NCI-H2227 treated with DMSO at 0.1 percent for 48 hours (cell line): ENCODE measurements around the gene C16orf95.
"Not testable (repeated sequence)": the region's sequence is repeated elsewhere in the genome, so short reads cannot be mapped to it uniquely, and the experiment has no call there.

ENCODE experiments used
- DNase-seq: peaks from one replicate; lab custom pipeline; 2025; lab: John Stamatoyannopoulos, UW

Gene C16orf95

GRCh38 chr16:87346517-87347060, 29.4 kb upstream of the C16orf95 start:
- no peak for DNase-seq

- no peak for DNase-seq
Observed at GRCh38 chr16:87345726-87346424, 28.7 kb upstream of the C16orf95 start.

DNA sequence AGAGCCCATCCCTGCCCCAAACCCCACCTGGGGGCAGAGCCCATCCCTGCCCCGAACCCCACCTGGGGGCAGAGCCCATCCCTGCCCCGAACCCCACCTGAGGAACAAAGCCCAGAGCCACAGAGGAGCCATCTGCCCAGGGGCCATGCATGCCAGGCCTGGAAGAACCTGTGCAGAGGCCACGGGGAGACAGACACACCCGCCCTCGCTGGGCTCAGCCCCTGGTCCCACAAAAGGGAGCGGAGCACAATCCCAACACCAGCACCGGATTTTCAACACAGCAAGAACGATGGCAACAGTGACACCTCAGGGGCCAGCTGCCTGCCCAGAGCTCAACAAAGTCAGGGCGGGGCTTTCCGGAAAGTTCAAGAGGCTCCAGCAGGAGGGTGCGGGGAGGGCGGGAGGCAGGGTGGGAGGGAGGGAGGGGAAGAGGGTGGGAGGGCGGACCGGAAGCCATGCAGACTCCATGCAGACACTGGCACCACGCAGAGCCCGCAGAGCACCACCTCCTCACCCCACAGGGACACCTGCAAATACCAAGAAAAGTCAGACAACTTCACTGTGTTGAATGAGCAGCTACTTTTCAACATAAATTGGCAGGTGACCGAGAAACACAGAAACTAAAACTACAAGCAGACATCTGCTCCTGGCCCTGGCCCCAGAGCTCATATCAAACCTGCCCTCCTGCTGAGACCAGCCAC, 27.9 kb upstream of the C16orf95 start:
- no peak for DNase-seq

DNA sequence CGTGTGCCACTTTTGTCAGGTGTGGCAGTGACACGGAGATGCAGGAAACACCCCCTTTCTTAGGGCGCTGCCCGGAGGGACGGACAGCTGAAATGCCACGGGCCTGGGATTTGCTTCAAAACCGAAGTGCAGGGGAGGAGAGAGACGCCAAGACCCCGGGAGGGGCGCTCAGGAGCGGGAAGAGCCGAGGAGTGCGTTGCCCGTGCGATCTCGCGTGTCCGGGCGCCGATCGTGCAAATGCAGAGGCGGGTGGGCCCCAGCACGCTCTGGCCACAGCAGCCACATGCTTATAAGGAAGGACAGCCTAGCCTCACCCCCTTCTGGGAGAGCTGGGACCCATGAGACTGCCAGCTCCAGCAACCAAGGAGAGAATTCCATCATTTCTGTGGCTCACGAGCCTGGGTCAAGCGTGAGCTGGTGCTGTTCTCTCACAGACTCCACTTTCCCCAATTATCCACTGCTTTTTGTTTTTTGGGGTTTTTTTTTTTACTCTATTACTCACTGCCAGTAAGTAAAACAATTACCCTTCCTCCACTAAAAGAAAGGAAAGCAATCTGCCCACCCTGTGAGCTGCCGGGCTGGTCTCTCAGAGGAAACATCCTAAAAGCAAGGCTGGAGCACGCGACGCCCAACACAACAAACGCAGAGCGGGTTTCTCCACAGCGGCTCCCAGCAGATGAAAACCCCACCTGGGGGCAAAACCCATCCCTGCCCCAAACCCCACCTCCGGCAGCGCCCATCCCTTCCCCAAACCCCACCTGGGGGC, 27.2 kb upstream of the C16orf95 start:
- DNase-seq, result no peak

DNA sequence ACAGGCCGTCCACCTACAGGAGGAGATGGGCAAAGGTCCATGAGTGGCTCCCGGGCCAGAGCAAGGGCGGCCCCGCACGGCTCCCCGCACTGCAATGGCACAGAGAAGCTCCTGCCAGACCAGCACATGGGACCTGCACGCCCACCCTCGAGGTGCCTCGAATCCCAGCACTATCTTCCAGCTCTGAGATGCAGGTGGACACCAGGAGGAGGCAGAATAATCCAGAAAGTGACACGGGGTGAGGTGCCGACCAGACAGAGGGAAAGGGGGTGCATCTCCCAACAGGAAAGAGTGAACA, 26.5 kb upstream of the C16orf95 start:
- DNase-seq, result no peak

DNA sequence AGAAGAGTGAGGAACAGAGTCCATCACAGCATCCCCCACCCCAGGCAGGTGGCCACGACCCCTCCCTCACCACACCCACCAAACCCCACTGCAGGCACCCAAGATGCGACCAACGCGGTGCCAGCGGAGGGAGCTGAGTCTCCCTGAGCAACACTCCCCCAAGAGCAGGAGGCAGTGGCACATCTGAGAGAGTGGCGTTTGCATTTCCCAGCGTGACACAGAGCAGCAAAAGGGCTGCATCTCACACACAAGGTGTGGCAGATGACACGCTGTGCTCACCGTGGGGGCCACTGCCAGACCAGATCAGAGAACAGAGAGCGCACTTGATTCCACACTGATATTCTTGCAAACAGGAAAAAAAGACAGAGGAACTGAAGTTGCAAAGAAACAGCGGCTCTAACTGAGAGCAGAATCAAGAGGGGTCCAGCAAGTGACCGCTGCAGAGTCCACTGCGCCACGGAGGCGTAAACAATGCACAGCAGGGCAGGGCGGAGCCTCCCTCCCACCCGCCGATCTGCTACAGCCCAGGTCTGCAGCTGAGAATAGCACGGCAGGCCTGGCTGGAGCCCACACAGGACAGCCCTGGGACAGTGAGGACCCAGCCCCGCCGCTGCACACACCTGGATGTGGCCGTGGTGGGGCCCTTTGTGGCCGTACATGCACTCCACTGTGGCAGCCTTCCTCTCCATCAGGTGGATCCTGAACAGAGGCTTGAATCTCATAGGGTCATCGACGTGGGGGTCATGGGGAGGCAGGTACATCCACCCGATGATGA, 26.0 kb upstream of the C16orf95 start:
- no peak for DNase-seq

DNA sequence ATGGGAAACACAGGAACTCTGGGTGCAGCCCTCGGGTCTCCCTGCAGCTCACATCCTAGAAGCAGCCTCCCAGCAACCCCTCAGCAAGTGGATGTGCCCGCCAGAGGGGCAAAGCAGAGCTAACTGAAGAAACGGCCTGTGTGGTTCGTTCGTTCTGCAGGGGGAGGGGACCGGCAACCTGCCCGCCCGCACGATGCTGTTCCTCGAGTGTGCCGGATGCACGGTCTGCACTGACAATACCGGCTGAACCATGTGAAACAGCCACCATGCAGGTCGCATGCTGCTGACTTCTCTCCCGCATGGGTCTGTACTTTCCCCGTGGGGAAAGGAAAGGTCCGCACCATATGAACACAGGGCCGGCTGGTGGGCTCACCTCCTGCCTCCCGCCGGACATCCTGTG, 25.3 kb upstream of the C16orf95 start:
- no peak for DNase-seq

DNA sequence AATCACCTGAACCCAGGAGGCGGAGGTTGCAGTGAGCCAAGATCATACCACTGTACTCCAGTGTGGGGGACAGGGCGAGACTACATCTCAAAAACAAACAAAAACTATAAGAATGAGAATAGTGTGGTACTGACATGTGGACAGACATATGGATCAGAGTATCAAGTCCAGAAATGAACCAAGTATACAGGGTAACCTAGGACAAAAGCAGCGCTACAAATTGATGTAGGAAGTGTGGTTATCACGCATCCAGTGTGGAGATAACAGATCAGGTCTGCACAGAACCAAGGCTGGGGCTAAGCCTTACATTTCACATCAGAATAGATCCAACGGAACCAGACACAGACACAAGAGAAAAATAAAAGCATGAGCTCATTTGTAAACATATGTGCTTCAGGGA, 23.0 kb upstream of the C16orf95 start:
- DNase-seq, result no peak

GRCh38 chr16:87339724-87340105, 22.5 kb upstream of the C16orf95 start:
- DNase-seq, result not testable (repeated sequence)

DNA sequence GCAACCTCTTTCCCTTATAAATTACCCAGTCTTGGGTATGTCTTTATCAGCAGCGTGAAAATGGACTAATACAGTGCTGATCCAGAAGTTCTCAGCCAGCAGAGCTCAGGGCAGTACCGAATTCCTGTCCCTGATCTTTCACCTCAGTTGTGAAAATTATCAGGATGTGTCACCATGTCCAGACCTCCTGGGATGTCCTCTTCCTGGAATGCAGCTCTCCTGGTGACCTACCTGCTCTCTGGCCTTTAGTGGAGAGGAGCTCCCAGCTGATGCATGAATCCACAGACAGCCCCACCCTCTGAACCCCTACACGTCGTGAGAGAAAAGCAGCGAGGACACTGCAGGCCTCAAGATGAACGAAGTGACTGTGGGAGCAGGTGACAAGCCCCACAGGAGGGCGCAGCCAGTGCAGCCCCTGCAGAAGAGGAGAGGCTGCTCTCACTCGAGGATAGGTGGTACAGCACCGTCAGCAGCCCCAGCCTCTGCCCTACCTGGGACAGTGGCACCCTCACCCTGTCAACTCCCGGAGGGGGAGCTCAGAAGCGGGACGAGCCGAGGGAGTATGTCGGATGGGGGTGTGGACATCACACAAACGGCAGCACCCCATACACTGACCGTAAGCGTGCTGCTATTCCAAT, 22.0 kb upstream of the C16orf95 start:
- DNase-seq, result no peak

DNA sequence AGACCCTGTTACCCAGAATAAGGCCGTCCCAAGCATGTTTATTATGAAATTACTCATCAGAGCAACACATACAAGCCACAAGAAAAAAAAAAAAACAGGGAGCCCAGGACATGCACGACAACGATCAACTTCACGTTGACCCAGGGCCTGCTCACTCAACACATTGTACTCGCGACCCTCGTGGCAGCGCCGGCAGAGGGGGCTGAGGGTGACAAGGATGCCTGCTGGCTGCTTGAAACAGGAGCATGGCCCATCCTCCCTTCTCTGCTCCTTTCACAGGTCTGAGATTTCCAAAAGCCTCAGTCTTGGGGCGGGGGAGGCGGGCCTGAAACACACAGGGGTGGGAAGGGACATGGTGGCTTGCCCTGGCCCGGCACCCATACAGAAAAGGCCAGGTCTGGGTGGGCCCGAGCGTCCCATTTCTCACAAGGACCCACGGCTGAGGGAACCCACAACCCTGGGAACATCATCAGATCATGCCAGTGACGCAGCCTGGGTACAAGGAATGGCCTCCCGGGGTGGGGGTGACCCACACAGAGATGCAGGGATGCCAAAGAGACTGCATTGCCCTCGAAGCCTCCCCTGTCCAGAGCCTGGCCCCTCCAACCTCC, 21.1 kb upstream of the C16orf95 start:
- DNase-seq, result no peak

- DNase-seq, result no peak
Observed at GRCh38 chr16:87337262-87337771, 20.1 kb upstream of the C16orf95 start.

- no peak for DNase-seq
Observed at GRCh38 chr16:87336434-87337240, 19.4 kb upstream of the C16orf95 start.

DNA sequence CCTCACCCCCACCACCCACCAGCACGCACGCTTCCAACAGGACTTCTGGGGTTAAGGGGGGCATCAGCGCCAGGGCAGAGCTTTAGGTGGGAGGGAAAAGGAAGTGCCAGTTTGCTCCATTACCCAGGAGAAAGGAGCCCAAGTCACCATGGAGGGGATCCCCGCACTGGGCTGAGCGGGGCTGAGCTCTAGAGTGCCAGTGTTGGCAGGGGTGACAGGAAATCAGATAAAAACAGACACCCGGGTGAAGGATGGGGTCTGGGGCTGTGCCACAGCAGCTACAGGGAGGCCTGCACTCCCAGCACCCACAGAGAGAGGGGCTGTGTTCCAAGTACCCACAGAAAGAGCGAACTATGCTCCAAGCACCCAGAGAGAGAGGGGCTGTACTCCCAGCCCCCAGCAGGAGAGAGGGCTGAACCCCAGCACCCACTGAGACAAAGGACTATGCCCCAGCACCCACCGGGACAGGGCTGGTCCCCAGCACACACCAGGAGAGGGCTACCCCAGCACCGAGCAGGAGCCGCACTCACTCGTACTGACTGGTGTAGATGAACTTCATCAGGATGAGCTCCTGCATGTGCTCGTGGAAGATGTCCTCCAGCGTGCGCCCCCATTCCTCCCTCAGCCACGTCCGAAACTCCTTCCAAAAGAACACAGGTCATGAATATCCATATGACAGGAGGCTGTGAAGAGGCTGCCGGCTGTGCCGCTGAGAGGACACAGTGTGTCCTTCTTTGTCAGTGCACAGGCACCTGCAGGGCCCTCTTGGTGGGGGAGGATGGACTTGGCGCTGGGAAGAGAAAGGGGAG, 18.6 kb upstream of the C16orf95 start:
- DNase-seq, result no peak

DNA sequence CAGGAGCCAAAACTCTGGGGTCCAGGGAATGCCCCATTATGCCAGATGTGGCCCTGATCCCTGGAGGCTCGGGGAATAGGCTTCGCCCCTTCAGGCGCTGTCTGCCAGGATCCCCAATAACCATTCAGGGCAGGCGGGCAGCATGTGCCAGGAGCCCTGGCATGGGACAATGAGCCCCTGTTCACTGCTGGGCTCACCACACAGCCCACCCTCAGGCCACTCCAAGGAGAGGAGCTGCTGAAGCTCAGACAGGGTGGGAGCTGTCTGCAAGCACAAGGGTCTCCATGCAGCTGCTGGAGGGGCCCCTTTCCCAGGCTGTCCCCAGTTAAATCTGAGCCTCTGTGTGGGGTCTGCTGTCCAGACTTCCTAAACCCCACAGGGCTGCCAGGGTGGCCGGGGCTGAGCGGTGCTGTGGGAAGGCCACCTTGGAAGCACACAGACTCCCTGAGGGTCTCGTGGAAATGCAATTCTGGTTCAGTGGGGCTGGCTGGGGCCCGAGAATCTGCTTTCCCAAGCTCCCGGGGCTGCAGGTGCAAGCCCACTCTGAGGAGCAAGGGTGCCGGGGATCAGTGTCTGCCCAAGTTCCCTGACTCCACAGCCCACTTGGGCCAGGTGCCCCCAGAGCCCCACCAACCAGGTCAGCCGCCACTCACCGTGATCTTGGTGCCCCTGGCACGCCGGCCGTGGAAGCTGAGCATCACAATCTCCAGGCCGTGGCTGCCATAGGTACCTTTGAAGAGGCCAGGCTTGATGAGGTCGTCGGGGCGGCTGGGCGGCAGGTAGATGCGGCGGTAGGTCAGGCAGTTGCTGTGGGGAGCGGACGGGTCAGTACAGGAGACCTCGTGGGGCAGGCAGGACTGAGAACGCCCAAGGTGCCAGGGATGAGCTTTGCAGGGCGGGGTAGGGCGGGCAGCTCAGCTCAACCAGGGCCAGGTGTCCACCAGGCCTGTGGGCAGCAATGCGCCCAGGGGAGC, 17.7 kb upstream of the C16orf95 start:
- DNase-seq, result no peak

DNA sequence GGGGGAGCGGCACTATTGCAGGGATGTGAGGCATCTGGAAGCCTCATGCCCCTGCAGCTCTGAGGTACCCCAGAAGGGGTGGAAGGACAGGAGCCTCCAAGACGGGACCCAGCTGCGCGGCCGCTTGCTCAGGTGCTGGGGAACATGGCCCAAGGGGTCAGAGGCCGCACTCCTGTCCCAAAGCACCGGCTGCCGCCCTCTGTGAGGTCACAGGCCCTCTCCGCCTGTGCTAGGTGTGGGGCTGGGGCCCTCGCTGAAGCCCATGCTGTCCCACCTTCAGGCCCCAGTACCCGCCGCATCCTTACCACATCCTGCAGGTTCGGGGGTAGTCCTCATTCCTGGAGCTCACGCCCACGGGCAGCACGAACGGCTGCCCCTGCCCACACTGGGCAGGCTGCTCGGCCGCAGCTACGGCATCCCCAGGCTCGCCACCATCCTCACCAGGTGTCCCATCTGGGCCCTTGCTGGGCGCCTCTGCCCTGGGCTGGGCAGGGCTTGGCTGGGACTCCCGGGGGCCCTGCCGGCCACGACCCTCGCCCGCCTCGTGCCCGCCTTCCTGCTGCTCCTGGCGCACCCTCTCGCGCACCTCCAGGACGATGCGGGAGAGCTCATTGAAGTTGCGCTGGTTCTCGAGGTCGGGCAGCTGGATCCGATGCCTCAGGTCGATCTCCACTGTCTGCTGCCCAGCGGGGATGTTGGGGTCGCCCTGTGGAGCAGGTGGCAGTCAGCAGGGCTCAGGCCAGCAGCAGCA, 16.6 kb upstream of the C16orf95 start:
- DNase-seq, result no peak

DNA sequence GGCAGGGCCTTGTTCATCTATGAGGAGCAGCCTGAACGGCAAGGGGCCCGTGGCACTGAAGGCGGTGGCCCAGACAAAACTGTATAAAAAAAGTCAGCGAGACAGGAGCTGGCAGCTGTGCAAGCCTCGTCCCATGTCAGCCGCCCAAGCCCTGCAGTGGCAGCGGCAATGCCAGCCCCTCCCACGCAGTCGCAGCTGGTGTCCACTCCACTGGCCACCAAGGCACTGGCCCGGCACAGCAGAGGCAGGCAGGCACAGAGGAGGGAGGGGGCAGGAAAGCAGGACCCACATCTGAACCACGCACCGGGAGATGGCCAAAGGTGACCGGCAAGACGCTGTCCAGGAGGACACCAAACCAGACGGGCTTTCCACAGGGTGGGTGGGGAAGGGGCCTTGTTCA, 15.9 kb upstream of the C16orf95 start:
- DNase-seq, result no peak
